ENCODE measurements around the gene PEX7.
"Not testable (repeated sequence)": the region's sequence is repeated elsewhere in the genome, so short reads cannot be mapped to it uniquely, and the experiment has no call there.

Gene PEX7

GRCh38 chr6:136790411-136791295 is 31.7 kb upstream of the PEX7 start:
- no peak for DNase-seq (ENCODE audit: low read depth)

- DNase-seq (ENCODE audit: low read depth) = peak; percentile 21
Measured at GRCh38 chr6:136791296-136792094, 30.9 kb upstream of the PEX7 start.

- no peak for DNase-seq (ENCODE audit: low read depth)
Measured at GRCh38 chr6:136792095-136792409, 30.3 kb upstream of the PEX7 start.

- DNase-seq (ENCODE audit: low read depth) = peak; percentile 88
Measured at GRCh38 chr6:136792410-136793262, 29.8 kb upstream of the PEX7 start, which contains the start of gene MAP3K5. MAP3K5 (minus strand) TSS chr6:136792477; CDS start chr6:136792157, 320 bp downstream.

GRCh38 chr6:136793363-136793762 is 29.0 kb upstream of the PEX7 start:
- no peak for DNase-seq (ENCODE audit: low read depth)

- no peak for DNase-seq (ENCODE audit: low read depth)
Measured at GRCh38 chr6:136795386-136795785, 27.0 kb upstream of the PEX7 start.

- no peak for DNase-seq (ENCODE audit: low read depth)
Measured at GRCh38 chr6:136795996-136796395, 26.4 kb upstream of the PEX7 start.

- no peak for DNase-seq (ENCODE audit: low read depth)
Measured at GRCh38 chr6:136798044-136798443, 24.3 kb upstream of the PEX7 start.

- no peak for DNase-seq (ENCODE audit: low read depth)
Measured at GRCh38 chr6:136801581-136801980, 20.8 kb upstream of the PEX7 start.

GRCh38 chr6:136803608-136804007 is 18.8 kb upstream of the PEX7 start:
- DNase-seq (ENCODE audit: low read depth) = no peak

GRCh38 chr6:136809091-136809860 is 13.1 kb upstream of the PEX7 start:
- no peak for DNase-seq (ENCODE audit: low read depth)

GRCh38 chr6:136811272-136811671 is 11.1 kb upstream of the PEX7 start:
- no peak for DNase-seq (ENCODE audit: low read depth)

GRCh38 chr6:136812174-136812573 is 10.2 kb upstream of the PEX7 start:
- DNase-seq (ENCODE audit: low read depth) = no peak

GRCh38 chr6:136815608-136816007 is 6.8 kb upstream of the PEX7 start:
- DNase-seq (ENCODE audit: low read depth) = not testable (repeated sequence)

GRCh38 chr6:136816656-136817055 is 5.7 kb upstream of the PEX7 start:
- DNase-seq (ENCODE audit: low read depth) = no peak

GRCh38 chr6:136820561-136820960 is 1.8 kb upstream of the PEX7 start:
- DNase-seq (ENCODE audit: low read depth) = no peak

- DNase-seq (ENCODE audit: low read depth) = peak; percentile 0
Measured at GRCh38 chr6:136822046-136822375, 381 bp upstream of the PEX7 start.

- peak; percentile 0 for DNase-seq (ENCODE audit: low read depth)
Measured at GRCh38 chr6:136823128-136823660, 802 bp downstream of the PEX7 start.

GRCh38 chr6:136826216-136826615 is 3.8 kb downstream of the PEX7 start:
- DNase-seq (ENCODE audit: low read depth) = no peak

GRCh38 chr6:136831873-136832562 is 9.6 kb downstream of the PEX7 start:
- no peak for DNase-seq (ENCODE audit: low read depth)
